IMR-90 (cell line): ENCODE measurements around the gene CPNE9. TPM values are rescaled to one million over a fixed set of nuclear protein-coding genes. Genes with fewer than 3 reads are reported as not detected.

Source experiments
- ATAC-seq: fragments of 200-7000 bp; cut with Tn5 transposase; 2 replicates; pipeline ENCODE4 v1.9.1; 2020; ENCODE audit warnings: low read depth, mild to moderate bottlenecking, moderate library complexity
- BruUV-seq: library from RNA; stranded (reverse); fragments of 400-500 nt; replicated peaks from 2 replicates; lab custom pipeline; 2021; lab: Mats Ljungman, UMichigan
- CTCF ChIA-PET: fragments of 300-600 bp; formaldehyde crosslinking; extraction: SDS; loops from one replicate; lab custom pipeline; 2021; ENCODE audit warnings: antibody characterized with exemption; lab: Yijun Ruan, JAX
- POLR2A ChIA-PET: fragments of 300-600 bp; sonication (Branson Sonifier 250); formaldehyde crosslinking; loops from one replicate; lab custom pipeline; 2022; ENCODE audit warnings: antibody characterized with exemption; ENCODE audit not compliant: unreplicated experiment; lab: Charles Lee
- DNase-seq: peaks from one replicate; pipeline ENCODE4 v3.0.0; 2013
- H2AFZ ChIP-seq: replicated peaks from 2 replicates; pipeline ENCODE3; 2013; ENCODE audit warnings: low read length, mild to moderate bottlenecking; ENCODE audit not compliant: poor library complexity
- H2AK5ac ChIP-seq: 2 replicates; pipeline ENCODE4 v1.6.1; 2013; ENCODE audit warnings: low read depth, low read length, inconsistent platforms
- H2AK9ac ChIP-seq: replicated peaks from 2 replicates; pipeline ENCODE3; 2013; ENCODE audit warnings: mild to moderate bottlenecking, low read depth, low read length, moderate library complexity; ENCODE audit not compliant: poor library complexity
- H2BK120ac ChIP-seq: 2 replicates; pipeline ENCODE4 v1.6.1; 2013; ENCODE audit warnings: low read depth, low read length, inconsistent platforms
- H2BK15ac ChIP-seq: 3 replicates; pipeline ENCODE4 v1.6.1; 2013; ENCODE audit warnings: low read depth, low read length, inconsistent platforms
- H2BK20ac ChIP-seq: 2 replicates; pipeline ENCODE4 v1.6.1; 2013; ENCODE audit warnings: low read depth, mild to moderate bottlenecking, inconsistent platforms, low read length, moderate library complexity
- H2BK5ac ChIP-seq: 2 replicates; pipeline ENCODE4 v1.6.1; 2013; ENCODE audit warnings: mild to moderate bottlenecking, low read depth, low read length, inconsistent platforms; ENCODE audit not compliant: poor library complexity, severe bottlenecking
- H3K14ac ChIP-seq: replicated peaks from 2 replicates; pipeline ENCODE4 v1.6.1; 2013; ENCODE audit warnings: low read depth, low read length, inconsistent platforms
- H3K18ac ChIP-seq: 2 replicates; pipeline ENCODE4 v1.6.1; 2013; ENCODE audit warnings: low read depth, low read length, control low read depth
- H3K23ac ChIP-seq: 2 replicates; pipeline ENCODE4 v1.6.1; 2013; ENCODE audit warnings: low read depth, low read length, inconsistent platforms
- H3K27ac ChIP-seq: 2 replicates; pipeline ENCODE4 v1.5.1; 2013; ENCODE audit warnings: mild to moderate bottlenecking, control low read depth, low read length; ENCODE audit not compliant: insufficient read depth
- H3K27me3 ChIP-seq: 2 replicates; pipeline ENCODE4 v1.6.1; 2013; ENCODE audit warnings: low read length; ENCODE audit not compliant: control insufficient read depth, insufficient read depth
- H3K36me3 ChIP-seq: 2 replicates; pipeline ENCODE4 v1.6.1; 2013; ENCODE audit warnings: low read length, mixed read lengths; ENCODE audit not compliant: control insufficient read depth, insufficient read depth
- H3K4ac ChIP-seq: 2 replicates; pipeline ENCODE4 v1.6.1; 2013; ENCODE audit warnings: low read depth, low read length, inconsistent platforms
- H3K4me1 ChIP-seq: 2 replicates; pipeline ENCODE4 v1.6.1; 2013; ENCODE audit warnings: low read length, mixed read lengths; ENCODE audit not compliant: control insufficient read depth, insufficient read depth
- H3K4me2 ChIP-seq: 2 replicates; pipeline ENCODE4 v1.6.1; 2013; ENCODE audit warnings: low read depth, mild to moderate bottlenecking, control low read depth, low read length, moderate library complexity
- H3K4me3 ChIP-seq: 2 replicates; pipeline ENCODE4 v1.5.1; 2013; ENCODE audit warnings: low read depth, mild to moderate bottlenecking, control low read depth, low read length, moderate library complexity; ENCODE audit not compliant: insufficient read depth
- H3K56ac ChIP-seq: 2 replicates; pipeline ENCODE4 v1.6.1; 2013; ENCODE audit warnings: low read length, inconsistent platforms; ENCODE audit not compliant: insufficient read depth; ENCODE audit errors: extremely low read depth
- H3K79me1 ChIP-seq, 2 experiments: 2 replicates each; pipeline ENCODE4 v1.6.1; 2013; ENCODE audit warnings: low read length in 2 of 2, inconsistent platforms in 1 of 2, low read depth in 1 of 2
- H3K9ac ChIP-seq: 2 replicates; pipeline ENCODE4 v1.6.1; 2013; ENCODE audit warnings: low read depth, low read length, control low read depth
- H3K9me1 ChIP-seq: 2 replicates; pipeline ENCODE4 v1.6.1; 2013; ENCODE audit warnings: low read length, inconsistent platforms; ENCODE audit not compliant: insufficient read depth
- H3K9me3 ChIP-seq: 2 replicates; pipeline ENCODE4 v1.6.1; 2013; ENCODE audit warnings: low read length; ENCODE audit not compliant: control insufficient read depth, insufficient read depth
- H4K20me1 ChIP-seq: 2 replicates; pipeline ENCODE4 v1.6.1; 2013; ENCODE audit warnings: low read length, inconsistent platforms; ENCODE audit not compliant: insufficient read depth
- H4K5ac ChIP-seq: 2 replicates; pipeline ENCODE4 v1.6.1; 2013; ENCODE audit warnings: mild to moderate bottlenecking, low read depth, low read length, control low read depth
- H4K8ac ChIP-seq, 2 experiments: 2 replicates each; pipeline ENCODE4 v1.6.1; 2013; ENCODE audit warnings: low read depth in 2 of 2, low read length in 2 of 2, control low read depth in 1 of 2, inconsistent platforms in 1 of 2
- H4K91ac ChIP-seq: 2 replicates; pipeline ENCODE4 v1.6.1; 2013; ENCODE audit warnings: low read depth, low read length, inconsistent platforms; ENCODE audit not compliant: insufficient read depth
- FOS ChIP-seq: fragments of 150-350 bp; IDR thresholded peaks from 2 replicates; pipeline ENCODE4 v1.6.1; 2016; ENCODE audit warnings: low read depth, low read length
- MAZ ChIP-seq: IDR thresholded peaks from 2 replicates; pipeline ENCODE4 v1.6.1; 2012; ENCODE audit warnings: low read depth, mild to moderate bottlenecking, low read length, improper control_type of control experiment, moderate library complexity, borderline replicate concordance
- MXI1 ChIP-seq: IDR thresholded peaks from 2 replicates; pipeline ENCODE4 v1.6.1; 2012; ENCODE audit warnings: low read depth, mild to moderate bottlenecking, low read length, moderate library complexity, borderline replicate concordance
- WGBS, 2 experiments: methylation state at CpG; one replicate each; pipeline versions ENCODE4 v1.1.5 to v1.1.7; 2013; ENCODE audit warnings: missing lambda C conversion rate in 2 of 2; ENCODE audit not compliant: insufficient read length in 1 of 2; ENCODE audit errors: extremely low coverage in 2 of 2; 5-methylcytosine and 5-hydroxymethylcytosine counted together
- dilution Hi-C: fragments of 300-500 bp; cut with HindIII; formaldehyde crosslinking; loops from one replicate; pipeline ENCODE4 v1.14.3; 2018; ENCODE audit warnings: low sequenced_read_pairs; ENCODE audit not compliant: unreplicated experiment
- in situ Hi-C: fragments of 300-500 bp; cut with MboI; formaldehyde crosslinking; loops from 3 replicates; pipeline ENCODE4 v1.14.3; 2019; ENCODE audit warnings: low sequenced_read_pairs, inconsistent platforms, mixed read lengths
- intact Hi-C: fragments of 100-400 bp; cut with micrococcal nuclease; formaldehyde crosslinking; loops from 2 replicates; pipeline ENCODE4 v1.10.0; 2022
- polyA plus RNA-seq, 3 experiments: library from polyadenylated mRNA; depleted of rRNA; stranded (reverse); fragments of >200 nt; gene quantifications; 2 replicates each; pipeline ENCODE4 v1.2.3, GENCODE V29; 2012; ENCODE audit warnings: low replicate concordance in 1 of 3
- total RNA-seq: library from RNA; depleted of rRNA; stranded (reverse); fragments of >200 nt; gene quantifications from 2 replicates; pipeline ENCODE4 v1.2.3, GENCODE V29; 2012

CPNE9 gene
- total and polyA plus RNA-seq, 2 of the 4 experiments (the other 2 are of a cell fraction) = not detected

DNA sequence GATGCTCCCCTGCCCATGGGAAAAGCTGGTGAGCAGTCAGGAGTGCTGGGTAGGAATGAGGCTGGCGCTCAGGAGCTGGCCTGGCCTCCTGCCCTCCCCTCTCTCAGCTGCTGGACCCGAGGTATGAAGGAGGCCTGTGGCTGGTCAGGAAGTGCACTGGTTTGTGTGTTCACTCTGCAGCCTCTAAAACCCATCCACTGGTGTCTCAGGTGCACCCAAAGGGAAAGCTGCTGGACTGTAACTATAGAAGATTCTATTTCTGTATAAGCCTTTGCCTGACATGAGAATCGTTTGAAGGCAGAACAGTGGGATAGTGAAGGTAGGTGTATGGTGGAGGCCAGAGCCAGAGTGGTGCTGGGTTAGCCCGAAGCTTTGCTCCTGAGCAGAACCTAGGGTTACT, 5.7 kb upstream of the CPNE9 start:
- H3K4me1 ChIP-seq = no peaks in the 10 kb centered on the region
- H2BK5ac ChIP-seq = no peak overlapping the region
- BruUV-seq = no TSS peak
- no peak overlapping the region for H4K5ac ChIP-seq
- H3K4me3 ChIP-seq = no peak overlapping the region
- H3K9ac ChIP-seq = no peak overlapping the region
- no peak overlapping the region for H2BK120ac ChIP-seq
- H3K9me1 ChIP-seq = no peaks in the 10 kb centered on the region; the same call in 1 of the 2 replicates
- POLR2A ChIA-PET = no interaction called here
- ATAC-seq = no peak
- in situ Hi-C loops = no loop called here
- TF ChIP-seq MAZ (no peak), MXI1 (no peak), FOS (no peak)
- no peak overlapping the region for H2BK20ac ChIP-seq
- H2AK5ac ChIP-seq = no peak overlapping the region
- H4K8ac ChIP-seq = no peak overlapping the region
- H3K56ac ChIP-seq = no peak overlapping the region
- WGBS, 2 experiments = 71% methylated on average over 1 of the region's 4 CpGs; no CpG with 5 or more reads in 1 of the 2 experiments
- H3K4me2 ChIP-seq = no peak overlapping the region
- H4K91ac ChIP-seq = no peak overlapping the region
- no peak overlapping the region for H3K14ac ChIP-seq
- no peaks in the 10 kb centered on the region for H4K20me1 ChIP-seq
- H3K27me3 ChIP-seq = no peaks in the 10 kb centered on the region
- H3K79me1 ChIP-seq = no peaks in the 10 kb centered on the region
- dilution Hi-C loops = no loop called here
- no peak overlapping the region for H3K27ac ChIP-seq
- H3K36me3 ChIP-seq = peaks cover 40% of the 10 kb centered on the region
- no peak for DNase-seq
- H3K9me3 ChIP-seq = no peaks in the 10 kb centered on the region
- H3K18ac ChIP-seq = no peak overlapping the region
- CTCF ChIA-PET = no interaction called here
- no peak overlapping the region for H2AK9ac ChIP-seq
- H3K4ac ChIP-seq = no peak overlapping the region
- intact Hi-C loops = no loop called here
- H2BK15ac ChIP-seq = no peak overlapping the region
- no peak overlapping the region for H2AFZ ChIP-seq
- no peak overlapping the region for H3K23ac ChIP-seq
